HG03378 (cell line): ENCODE data around the gene VPS45.

Experiments
- ATAC-seq: cut with Tn5 transposase; IDR thresholded peaks from one replicate; pipeline ENCODE4 v1.9.1; 2021; ENCODE audit warnings: mild to moderate bottlenecking, moderate library complexity; ENCODE audit not compliant: unreplicated experiment

The VPS45 gene

DNA sequence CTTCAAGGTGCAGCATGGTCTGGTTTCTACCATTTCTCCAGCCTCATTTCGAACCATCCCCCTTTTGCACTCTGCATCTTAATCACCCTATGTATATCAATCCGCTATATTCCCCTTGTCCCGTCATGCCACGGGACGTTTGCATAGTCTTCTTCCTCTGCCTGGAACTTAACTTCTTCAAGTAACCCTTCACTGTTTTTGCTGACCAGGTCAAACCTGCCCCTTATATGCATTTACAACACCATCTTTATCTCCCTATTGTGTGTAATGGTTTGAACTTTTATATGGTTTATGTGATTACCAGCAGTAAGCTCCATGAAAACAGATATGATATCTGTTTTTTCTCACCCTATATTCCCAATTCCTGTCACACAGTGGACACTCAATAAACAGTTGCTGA is 2.3 kb downstream of the VPS45 start:
- ATAC-seq = no peak

DNA sequence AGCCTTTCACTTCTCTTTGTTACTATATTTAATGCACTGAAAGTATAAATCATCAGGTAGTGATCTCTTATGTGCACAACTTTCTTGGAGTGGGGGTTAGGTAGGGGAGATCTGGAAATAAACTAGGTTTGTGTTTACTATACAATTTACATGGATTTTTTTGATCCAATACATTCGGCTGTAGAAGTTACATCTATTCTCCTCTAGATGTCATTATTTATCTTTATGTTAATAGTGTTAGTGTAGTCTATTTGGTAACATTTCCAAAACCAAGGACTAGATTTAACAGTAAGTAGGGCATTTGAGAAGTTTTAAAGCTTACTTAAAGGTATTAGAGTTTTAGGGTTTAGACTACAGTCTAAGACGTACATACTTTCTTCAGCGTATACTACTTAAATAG is 5.4 kb downstream of the VPS45 start:
- ATAC-seq = no peak

DNA sequence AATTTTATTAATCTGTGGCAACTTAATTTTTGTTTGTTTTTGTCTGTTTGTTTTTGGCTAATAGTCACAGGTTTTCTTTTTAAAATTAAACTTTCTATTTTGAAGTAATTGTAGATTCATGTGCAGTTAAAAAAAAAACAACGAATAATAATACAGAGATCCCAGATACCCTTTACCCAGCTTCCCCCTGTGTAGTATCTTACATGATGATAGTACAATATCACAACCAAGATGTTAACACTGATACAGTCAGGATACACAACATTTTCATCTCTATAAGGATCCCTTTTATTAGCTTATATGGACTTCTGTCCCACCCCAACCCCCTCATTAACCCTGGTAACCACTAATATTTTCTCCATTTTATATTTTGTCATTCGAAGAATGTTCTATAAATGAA is 5.9 kb downstream of the VPS45 start:
- ATAC-seq = no peak

DNA sequence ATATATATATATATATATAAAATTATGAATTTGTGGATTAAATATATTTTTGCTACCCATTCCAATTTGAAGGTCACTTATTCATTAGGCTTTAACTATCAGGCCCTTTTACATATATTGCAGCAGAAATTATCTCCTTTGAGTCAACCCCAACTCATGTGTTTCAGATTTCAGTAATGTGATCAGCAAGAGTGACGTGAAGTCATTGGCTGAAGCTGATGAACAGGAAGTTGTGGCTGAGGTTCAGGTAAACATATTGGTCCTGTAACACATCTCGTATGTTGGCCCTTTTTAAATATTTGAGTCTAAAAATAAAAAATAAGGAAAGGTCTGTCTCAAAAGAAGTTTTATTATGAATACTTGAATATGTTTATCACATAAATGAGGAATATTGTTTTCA is 8.5 kb downstream of the VPS45 start:
- ATAC-seq = no peak

DNA sequence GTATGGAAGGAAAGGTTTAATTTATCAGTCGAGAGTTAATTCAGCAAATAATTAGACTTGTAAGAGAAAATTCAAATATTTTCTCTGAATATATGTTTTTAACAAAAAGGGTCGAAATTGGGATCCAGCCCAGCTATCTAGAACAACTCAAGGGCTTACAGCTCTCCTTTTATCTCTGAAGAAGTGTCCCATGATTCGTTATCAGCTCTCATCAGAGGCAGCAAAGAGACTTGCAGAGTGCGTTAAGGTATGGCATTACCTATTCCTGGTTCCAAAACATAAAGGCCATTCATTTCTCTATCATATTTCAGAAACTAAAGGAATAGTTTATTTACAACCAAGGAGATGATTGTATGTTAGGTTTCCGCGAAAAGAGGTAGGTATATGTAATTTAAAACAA is 9.4 kb downstream of the VPS45 start:
- no peak for ATAC-seq

DNA sequence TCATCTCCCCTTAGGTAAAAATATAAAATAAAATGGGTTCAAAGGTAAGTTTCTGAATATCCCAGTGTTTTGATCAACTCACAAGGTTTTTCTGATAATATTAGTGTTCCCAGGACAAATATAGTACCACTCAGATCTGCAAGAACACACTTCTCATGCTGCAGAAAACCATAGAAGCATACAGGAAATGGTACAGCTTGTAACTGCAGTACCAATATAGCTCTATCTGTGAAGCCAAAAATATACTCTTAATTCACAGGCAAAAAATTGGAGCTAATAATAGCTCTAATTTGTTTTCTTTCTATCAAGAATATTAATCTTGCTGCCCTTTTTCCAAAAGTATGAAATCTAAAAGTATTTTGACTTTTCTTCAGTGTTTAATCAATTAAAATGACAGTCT is 13.2 kb downstream of the VPS45 start:
- ATAC-seq = no peak

DNA sequence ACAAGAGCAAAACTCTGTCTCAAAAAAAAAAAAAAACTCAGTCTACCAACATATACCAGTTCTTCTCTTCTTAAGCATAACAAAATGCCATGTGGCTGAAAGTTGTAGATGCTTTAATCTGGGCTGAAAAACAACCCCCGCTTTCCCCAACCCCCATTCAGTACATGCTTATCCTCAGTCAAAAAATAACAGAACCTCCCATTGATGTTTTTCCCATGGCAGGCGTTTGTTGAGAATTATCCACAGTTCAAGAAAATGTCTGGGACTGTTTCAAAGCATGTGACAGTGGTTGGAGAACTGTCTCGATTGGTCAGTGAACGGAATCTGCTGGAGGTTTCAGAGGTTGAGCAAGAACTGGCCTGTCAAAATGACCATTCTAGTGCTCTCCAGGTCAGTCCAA is 14.9 kb downstream of the VPS45 start:
- ATAC-seq = no peak

DNA sequence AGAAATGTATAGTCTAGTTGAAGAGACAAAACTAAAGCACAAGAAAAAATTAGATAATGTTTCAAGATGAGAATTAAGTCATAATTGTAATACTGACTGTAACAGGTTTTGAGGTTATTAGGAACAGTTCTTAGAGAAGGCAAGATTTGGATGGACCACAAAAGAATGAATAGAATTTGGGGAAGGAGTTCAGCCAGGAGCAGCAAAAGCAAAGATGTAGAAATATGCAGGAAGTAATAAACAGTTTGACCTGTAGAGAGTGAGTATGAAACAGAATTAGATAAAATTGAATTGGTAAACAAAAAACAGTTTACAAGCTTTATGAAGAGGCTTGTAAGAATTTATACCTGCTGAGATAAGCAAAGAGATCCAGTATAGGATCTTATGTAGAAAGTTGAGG is 16.3 kb downstream of the VPS45 start:
- no peak for ATAC-seq

DNA sequence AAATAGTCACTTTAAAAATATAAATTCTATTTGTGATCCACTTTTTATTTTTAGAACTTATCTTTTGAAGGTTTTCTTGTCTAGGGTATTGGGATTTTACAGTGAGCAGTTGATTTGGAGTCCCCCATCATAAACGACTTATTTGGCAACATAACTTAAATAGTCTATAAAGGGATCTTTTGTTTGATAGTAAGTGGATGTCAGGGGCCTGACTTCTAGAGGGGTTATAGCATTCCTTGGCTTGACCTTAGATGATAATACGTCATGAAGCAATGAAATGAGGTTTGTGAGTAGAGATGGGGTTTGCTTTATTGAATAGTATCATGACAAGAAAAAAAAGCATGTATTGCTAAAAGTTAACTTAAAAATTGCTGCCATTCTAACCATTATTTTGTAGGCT is 17.8 kb downstream of the VPS45 start:
- no peak for ATAC-seq

DNA sequence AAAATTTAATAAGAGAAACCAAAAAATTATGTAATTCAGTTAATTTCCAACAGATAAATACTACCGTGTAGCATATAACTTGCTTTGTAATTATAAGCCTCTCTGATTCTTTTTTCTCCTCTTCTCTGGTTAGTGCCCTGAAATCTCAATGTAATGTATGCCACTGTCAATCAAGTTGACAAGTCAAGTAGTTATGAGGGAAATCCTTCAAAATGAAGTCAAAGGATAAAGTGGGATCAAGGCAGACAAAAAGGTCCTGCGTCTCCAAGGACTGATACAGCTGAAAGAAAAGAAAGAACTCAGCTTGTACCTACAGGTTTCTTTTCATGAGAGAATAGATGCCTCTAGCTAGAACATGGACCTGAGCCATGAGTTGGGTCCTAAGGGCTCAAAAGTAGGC is 19.8 kb downstream of the VPS45 start:
- ATAC-seq = no peak

DNA sequence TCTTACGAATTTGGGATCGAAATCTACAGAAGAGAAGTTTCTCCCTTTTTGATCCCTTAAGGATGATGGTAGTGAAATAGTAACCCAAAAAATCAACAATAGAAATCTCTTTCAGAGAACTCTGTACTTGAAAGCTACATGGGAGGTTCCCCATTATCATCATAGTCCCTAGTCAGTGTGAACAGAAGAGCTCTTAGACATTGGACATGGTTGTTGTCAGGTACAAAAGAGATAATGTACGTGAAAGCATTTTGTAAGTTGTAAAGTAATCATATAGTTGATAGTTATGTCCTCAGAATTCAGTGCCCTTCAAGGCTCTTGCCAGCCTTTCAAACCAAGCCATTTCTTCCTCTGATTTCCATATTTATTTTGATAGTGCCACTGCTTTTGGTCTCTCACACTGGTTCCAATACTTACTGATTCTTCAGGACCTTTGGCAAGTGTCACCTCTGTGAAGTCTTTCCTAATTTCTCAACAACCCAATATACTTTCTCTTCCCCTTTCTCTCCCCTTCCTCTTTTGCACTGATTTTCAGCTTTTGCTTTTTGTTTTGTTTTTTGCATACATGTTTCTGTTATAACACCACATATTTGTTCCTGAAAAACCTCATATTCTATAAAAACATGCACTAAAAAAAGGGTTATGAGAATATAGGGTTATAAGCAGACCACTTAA is 22.4 kb downstream of the VPS45 start:
- ATAC-seq = no peak

DNA sequence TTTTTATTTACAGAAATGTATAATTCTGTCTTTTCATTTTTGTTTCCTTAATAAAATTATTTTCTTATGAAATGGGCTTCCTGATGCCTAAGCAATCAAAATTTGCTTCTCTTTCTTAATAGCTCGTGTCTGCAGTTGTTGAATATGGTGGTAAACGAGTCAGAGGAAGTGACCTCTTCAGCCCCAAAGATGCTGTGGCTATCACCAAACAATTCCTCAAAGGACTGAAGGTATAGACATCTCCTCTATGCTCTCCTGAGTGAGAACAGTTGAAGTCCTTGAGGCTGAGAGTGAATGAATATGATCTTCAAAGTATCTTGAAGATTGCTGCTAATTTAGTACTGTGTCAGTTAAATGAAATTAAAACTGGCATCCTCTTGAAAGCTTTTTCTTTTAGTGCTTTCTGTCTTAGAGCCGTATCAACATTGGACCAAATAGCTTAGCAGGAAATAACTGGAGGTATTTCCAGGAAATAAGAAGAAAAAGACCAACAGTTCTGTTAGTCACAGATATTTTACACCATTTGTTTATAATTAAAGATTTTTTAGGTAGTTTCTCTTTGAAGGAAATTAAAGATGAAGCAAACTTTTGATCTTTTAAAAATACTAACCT is 24.7 kb downstream of the VPS45 start:
- no peak for ATAC-seq

DNA sequence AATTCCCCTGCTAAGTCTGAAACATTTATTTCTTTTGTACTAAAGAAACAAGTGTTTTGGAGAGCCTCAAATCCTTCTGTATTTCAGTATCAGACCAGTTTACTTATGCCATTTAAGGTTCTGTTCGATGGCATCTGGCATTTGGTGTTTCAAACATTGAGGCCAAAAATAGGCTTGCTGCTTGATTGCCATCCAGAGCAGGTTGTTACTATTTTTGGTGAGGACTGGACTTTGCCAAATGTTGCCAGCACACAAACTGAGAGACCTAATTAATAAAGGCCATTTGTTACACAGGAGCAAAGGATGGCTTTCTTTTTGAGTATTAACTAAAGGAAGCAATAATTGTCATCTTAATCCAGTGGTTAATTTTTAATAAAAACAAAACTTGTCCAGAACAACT is 26.2 kb downstream of the VPS45 start:
- ATAC-seq = no peak

DNA sequence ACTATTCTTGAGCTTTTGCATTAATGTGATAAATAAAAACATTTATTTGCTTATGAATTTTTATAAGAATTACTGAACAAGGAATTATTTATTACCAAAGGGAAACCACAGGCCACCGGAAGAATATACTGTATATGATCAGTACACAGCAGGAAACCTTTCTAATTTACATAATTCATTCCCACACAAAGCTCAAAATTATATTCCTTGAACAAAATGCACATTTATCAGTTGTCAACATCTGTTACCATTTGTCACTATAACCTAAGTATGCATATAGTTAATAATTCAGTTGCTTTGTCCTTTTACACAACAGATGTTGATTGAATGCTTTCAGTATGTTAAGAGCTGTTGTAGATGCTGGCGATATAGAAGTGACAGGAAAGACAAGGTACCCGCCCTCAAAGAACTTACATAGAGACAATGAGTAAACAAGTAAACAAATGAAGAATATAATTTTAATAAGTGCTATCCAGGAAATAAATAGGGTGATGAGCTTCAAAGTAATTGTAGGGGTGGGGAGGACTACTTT is 27.2 kb downstream of the VPS45 start:
- no peak for ATAC-seq

DNA sequence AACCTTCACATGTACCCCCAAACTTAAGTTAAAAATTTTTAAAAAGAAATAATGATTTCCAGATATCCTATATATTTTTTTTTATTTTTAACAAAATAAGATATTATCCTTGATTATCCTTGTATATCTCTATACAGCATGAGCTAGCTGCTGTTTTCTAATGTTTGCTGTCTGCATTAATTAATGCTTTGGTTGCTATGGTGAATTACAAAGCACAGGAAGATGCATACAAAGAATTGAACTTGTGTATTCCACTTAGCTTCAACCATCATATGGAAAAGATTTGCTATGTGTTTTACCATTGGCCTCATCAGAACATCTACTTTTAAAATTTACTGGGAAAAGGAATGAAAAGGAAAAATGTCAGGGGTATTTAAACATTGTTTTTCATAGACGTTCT is 35.4 kb downstream of the VPS45 start:
- ATAC-seq = no peak

DNA sequence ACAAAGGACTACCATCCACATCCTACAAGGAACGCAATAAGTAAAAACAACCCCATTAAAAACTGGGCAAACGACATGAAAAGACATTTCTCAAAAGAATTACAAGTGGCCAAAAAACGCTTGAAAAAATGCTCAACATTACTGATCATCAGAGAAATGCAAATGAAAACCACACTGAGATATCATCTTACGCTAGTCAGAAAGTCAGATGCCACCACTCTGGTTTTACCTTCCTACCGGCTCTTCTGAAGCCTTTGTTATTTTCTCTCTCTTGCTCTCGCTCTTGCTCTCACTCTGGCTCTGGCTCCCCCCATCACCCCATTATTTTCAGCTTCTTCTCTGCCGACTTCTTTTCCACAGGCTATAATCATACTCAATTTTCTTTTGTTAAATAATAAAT is 38.8 kb downstream of the VPS45 start:
- ATAC-seq = no peak

DNA sequence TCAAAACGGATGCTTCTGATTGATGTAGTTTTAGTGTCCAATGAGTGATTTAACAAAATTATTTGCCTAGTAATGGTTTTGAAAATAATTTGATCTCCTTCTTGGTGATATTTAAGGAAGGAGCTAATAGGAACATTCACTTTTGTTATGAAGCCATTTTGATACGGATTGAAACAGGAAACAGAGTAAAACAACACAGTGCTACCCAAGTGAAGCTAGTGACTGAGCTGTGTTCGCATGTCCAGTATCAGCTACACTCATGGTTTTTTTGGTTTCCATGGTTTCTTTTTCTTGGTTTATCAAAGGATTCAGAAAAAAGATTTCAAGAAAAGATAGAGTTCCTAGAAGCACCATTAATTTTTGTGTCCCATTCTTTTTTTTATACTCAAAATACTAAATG is 42.0 kb downstream of the VPS45 start:
- ATAC-seq = no peak

DNA sequence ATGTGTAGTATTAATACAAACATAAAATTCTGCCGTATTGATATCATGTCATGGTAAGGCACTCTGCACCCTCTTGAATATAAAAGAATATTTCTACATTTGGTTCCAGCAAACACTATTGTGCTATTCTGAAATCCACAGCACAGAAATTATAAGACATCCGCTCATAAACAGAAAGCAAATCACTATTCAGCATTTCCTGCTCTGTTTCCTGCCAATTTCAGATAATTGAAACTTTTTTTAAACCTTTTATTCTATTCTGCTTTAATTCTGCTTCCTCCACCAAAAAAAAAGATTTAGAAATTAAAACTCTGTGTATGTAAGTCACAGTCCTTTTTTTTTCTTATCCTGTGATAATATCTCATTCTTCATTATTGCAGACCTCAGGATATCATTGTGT is 42.5 kb downstream of the VPS45 start:
- ATAC-seq = no peak

DNA sequence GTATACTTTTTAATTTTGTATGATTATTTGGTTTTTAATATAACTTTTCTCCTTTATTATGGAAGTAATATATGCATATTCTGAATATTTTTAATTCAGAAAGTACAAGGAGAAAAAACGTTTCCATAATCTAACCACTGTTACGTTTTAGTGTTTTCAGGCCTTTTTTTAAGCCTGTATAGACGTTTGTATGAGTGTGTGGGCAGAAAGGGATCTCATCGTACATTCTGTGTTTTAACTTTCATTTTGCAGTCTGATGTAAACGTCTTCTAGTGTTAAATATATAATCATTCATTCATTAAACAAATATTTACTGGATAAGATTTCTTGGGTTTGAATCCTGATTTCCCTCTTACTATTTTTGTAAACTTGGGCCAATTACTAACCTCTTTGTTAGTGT is 44.1 kb downstream of the VPS45 start:
- ATAC-seq = no peak

DNA sequence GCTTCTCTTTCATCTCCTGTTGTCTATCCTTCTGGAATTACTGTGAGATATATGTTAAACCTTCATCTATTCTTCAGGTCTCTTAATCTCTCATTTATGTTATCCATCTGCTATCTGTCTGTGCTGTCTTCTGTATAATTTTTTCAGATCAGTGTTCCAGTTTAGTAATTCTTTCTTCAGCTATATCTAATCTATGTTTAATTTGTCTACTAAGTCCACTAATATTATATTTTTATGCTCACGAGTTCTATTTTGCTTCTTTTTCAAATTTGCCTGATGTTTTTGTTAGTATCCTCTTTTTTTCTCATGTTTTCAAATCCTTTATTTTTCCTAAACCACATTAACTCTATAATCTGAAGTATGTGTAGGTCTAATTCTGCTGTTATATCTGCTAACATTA is 47.5 kb downstream of the VPS45 start:
- ATAC-seq = no peak

DNA sequence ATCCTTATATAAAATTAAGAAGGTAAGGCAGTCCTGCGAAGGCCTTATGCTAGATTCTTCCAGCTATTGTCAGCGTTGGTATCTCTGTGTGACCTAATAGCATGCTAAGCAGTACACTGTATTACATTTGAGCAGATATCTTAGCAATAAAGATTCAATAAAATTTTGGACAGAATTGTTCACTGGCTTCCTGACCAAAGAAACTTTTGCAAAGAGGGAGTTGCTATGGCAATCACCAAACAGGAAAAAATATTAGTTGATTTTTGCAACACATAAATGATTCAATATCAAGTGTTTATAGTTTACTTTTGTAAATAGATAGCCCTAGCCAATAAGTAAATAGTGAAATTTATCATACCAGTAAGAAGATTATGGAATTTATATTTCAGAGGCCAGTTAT is 51.1 kb downstream of the VPS45 start:
- ATAC-seq = no peak

DNA sequence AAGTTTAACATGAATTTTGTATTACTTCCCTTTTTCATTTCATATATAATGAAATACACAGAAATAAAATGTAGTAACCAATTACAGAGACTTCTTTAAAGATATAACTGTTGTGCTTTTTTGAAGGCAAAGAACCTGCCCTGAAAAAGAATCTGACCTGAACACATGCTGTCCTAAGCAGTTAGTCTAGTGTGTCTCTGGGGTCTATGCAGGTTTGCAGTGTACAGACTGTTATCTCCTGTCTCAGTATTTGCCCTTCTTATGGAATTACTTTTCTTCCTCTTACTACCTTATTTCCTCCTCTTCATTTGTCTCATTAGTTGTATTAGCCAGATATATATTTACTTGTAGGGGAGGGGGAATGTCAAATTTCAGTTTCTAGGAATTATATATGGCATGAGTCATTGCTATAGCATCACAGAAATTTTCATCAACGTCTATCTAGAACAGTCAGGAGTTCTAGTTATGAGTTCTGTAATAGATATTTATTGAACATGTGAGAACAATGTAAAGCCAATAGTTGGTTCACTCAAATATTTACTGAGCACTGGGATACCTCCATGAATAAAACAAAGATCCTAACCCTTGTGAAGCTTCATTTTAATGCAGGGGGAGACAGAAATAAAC is 53.8 kb downstream of the VPS45 start:
- no peak for ATAC-seq
